Measurements from ENCODE around the gene GLP1R. TPM values are rescaled to one million over a fixed set of nuclear protein-coding genes. Genes with fewer than 3 reads are reported as not detected.

GLP1R gene
- total and polyA plus RNA-seq, 2 of the 4 experiments (the other 2 are of a cell fraction), result not detected

- in situ Hi-C loops (cut with MboI; ENCODE audit: low sequenced_read_pairs), result no loop called here
- no peaks in the 10 kb centered on the region for H3K9me3 ChIP-seq (ENCODE audit: control insufficient read depth, insufficient read depth, low read length)
- no peaks in the 10 kb centered on the region for H3K4me1 ChIP-seq (ENCODE audit: control insufficient read depth, insufficient read depth, low read length)
- ATAC-seq (ENCODE audit: low read depth) (no peak), DNase-seq (no peak)
- H3K9me1 ChIP-seq (ENCODE audit: insufficient read depth, low read length), result no peaks in the 10 kb centered on the region
- H2AK9ac ChIP-seq (replicated peaks; ENCODE audit: low read depth, low read length, poor library complexity), result no peak overlapping the region
- no peak overlapping the region for H3K4me3 ChIP-seq (ENCODE audit: insufficient read depth, low read depth, low read length)
- no peak overlapping the region for H3K14ac ChIP-seq (replicated peaks; ENCODE audit: low read depth, low read length)
- no peak overlapping the region for H2BK20ac ChIP-seq (ENCODE audit: low read depth, low read length)
- H2AK5ac ChIP-seq (ENCODE audit: low read depth, low read length), result no peak overlapping the region
- intact Hi-C loops (cut with micrococcal nuclease), result no loop called here
- no CpG with 5 or more reads among the region's 1 CpG for WGBS, 2 experiments (ENCODE audit: extremely low coverage in 2 of 2, insufficient read length in 1 of 2)
- H2BK15ac ChIP-seq (ENCODE audit: low read depth, low read length), result no peak overlapping the region
- H3K79me1 ChIP-seq (ENCODE audit: low read depth in 1 of 2, low read length in 2 of 2), result no peaks in the 10 kb centered on the region
- H2BK5ac ChIP-seq (ENCODE audit: low read depth, low read length, poor library complexity, severe bottlenecking), result no peak overlapping the region
- no peak overlapping the region for H2BK120ac ChIP-seq (ENCODE audit: low read depth, low read length)
- H3K18ac ChIP-seq (ENCODE audit: low read depth, low read length), result no peak overlapping the region
- no TSS peak for BruUV-seq (replicated peaks)
- H4K91ac ChIP-seq (ENCODE audit: insufficient read depth, low read depth, low read length), result no peak overlapping the region
- no peak overlapping the region for H2AFZ ChIP-seq (replicated peaks; ENCODE audit: low read length, poor library complexity)
- ChIA-PET POLR2A (ENCODE audit: unreplicated experiment) (no interaction called here), CTCF (no interaction called here)
- no peaks in the 10 kb centered on the region for H3K27me3 ChIP-seq (ENCODE audit: control insufficient read depth, insufficient read depth, low read length)
- H3K23ac ChIP-seq (ENCODE audit: low read depth, low read length), result no peak overlapping the region
- H3K9ac ChIP-seq (ENCODE audit: low read depth, low read length), result no peak overlapping the region
- H4K5ac ChIP-seq (ENCODE audit: low read depth, low read length), result no peak overlapping the region
- no peak overlapping the region for H4K8ac ChIP-seq (ENCODE audit: low read depth in 2 of 2, low read length in 2 of 2)
- no peak overlapping the region for H3K4ac ChIP-seq (ENCODE audit: low read depth, low read length)
- H3K36me3 ChIP-seq (ENCODE audit: control insufficient read depth, insufficient read depth, low read length), result no peaks in the 10 kb centered on the region
- no peak overlapping the region for H3K27ac ChIP-seq (ENCODE audit: insufficient read depth, low read length)
- H3K4me2 ChIP-seq (ENCODE audit: low read depth, low read length), result no peak overlapping the region
- no peak overlapping the region for H3K56ac ChIP-seq (ENCODE audit: extremely low read depth, insufficient read depth, low read length)
- TF ChIP-seq POLR2A (IDR thresholded peaks at IDR 0.05; ENCODE audit: low read depth, low read length) (no peak), MXI1 (IDR thresholded peaks at IDR 0.05; ENCODE audit: borderline replicate concordance, low read depth, low read length) (no peak), CEBPB (IDR thresholded peaks at IDR 0.05; ENCODE audit: low read depth, low read length) (no peak), CHD1 (IDR thresholded peaks at IDR 0.05; ENCODE audit: low read depth, low read length) (no peak), BHLHE40 (IDR thresholded peaks at IDR 0.05; ENCODE audit: low read depth, low read length) (no peak), ELK1 (IDR thresholded peaks at IDR 0.05; ENCODE audit: borderline replicate concordance, low read depth, low read length) (no peak), RCOR1 (IDR thresholded peaks at IDR 0.05; ENCODE audit: insufficient replicate concordance, low read length) (no peak), SMC3 (IDR thresholded peaks at IDR 0.05; ENCODE audit: low read depth, low read length) (no peak), FOS (IDR thresholded peaks at IDR 0.05; ENCODE audit: low read depth, low read length) (no peak), NFE2L2 (IDR thresholded peaks at IDR 0.05; ENCODE audit: low read depth, low read length) (no peak), RFX5 (IDR thresholded peaks at IDR 0.05; ENCODE audit: low read depth, low read length) (no peak), MAFK (IDR thresholded peaks at IDR 0.05; ENCODE audit: low read depth, low read length) (no peak)
- no peaks in the 10 kb centered on the region for H4K20me1 ChIP-seq (ENCODE audit: insufficient read depth, low read length)
- dilution Hi-C loops (cut with HindIII; ENCODE audit: low sequenced_read_pairs, unreplicated experiment), result no loop called here
Measured at GRCh38 chr6:39009476-39009875, 39.1 kb upstream of the GLP1R start.
